H1 (cell line): ENCODE measurements around the gene TTYH2. TPM values are rescaled to one million over a fixed set of nuclear protein-coding genes. Genes with fewer than 3 reads are reported as not detected.

ENCODE experiments used
- CTCF ChIA-PET: fragments of 300-600 bp; sonication (Branson Sonifier 250); formaldehyde crosslinking; loops from one replicate; lab custom pipeline; 2021; ENCODE audit not compliant: partially characterized antibody; lab: Charles Lee
- POLR2A ChIA-PET: fragments of 300-600 bp; sonication (Branson Sonifier 250); formaldehyde crosslinking; loops from one replicate; lab custom pipeline; 2021; ENCODE audit warnings: inconsistent platforms; ENCODE audit not compliant: partially characterized antibody; lab: Charles Lee
- DNase-seq, 2 experiments: peaks; one replicate each; pipeline versions ENCODE4 v3.0.0 to v3.0.0-alpha.2; 2010 to 2022; ENCODE audit warnings: low spot score in 2 of 2, low read depth in 1 of 2, mixed read lengths in 1 of 2
- FAIRE-seq: peaks from 2 replicates; lab custom pipeline; 2011; peaks lifted over from hg19 to GRCh38; lab: Jason Lieb, UNC
- H2AFZ ChIP-seq: 2 replicates; pipeline ENCODE4 v1.8.1; 2012; ENCODE audit warnings: low read length, inconsistent platforms
- H2AK5ac ChIP-seq: 2 replicates; pipeline ENCODE4 v1.6.1; 2013; ENCODE audit warnings: low read depth, low read length
- H2BK120ac ChIP-seq: replicated peaks from 2 replicates; pipeline ENCODE3; 2013; ENCODE audit warnings: low read depth, low read length, inconsistent platforms
- H2BK12ac ChIP-seq: 2 replicates; pipeline ENCODE4 v1.6.1; 2013; ENCODE audit warnings: low read depth, low read length
- H2BK15ac ChIP-seq: 2 replicates; pipeline ENCODE4 v1.6.1; 2013; ENCODE audit warnings: low read length
- H2BK20ac ChIP-seq: 2 replicates; pipeline ENCODE4 v1.6.1; 2013; ENCODE audit warnings: low read length
- H2BK5ac ChIP-seq: 2 replicates; pipeline ENCODE4 v1.6.1; 2013; ENCODE audit warnings: low read depth, low read length
- H3K14ac ChIP-seq: 2 replicates; pipeline ENCODE4 v1.6.1; 2013; ENCODE audit warnings: inconsistent platforms; ENCODE audit not compliant: insufficient read length
- H3K18ac ChIP-seq: 2 replicates; pipeline ENCODE4 v1.6.1; 2013; ENCODE audit warnings: low read length; ENCODE audit errors: extremely low read depth
- H3K23ac ChIP-seq: 2 replicates; pipeline ENCODE4 v1.6.1; 2013; ENCODE audit warnings: inconsistent platforms; ENCODE audit not compliant: insufficient read length
- H3K23me2 ChIP-seq: 2 replicates; pipeline ENCODE4 v1.6.1; 2013; ENCODE audit warnings: low read depth, low read length
- H3K27ac ChIP-seq: 2 replicates; pipeline ENCODE4 v1.6.1; 2011; ENCODE audit warnings: low read depth, low read length, inconsistent platforms
- H3K27me3 ChIP-seq, 4 experiments: replicated peaks in 1 of 4; 1 replicate in 1 of 4; 2 replicates in 3 of 4; pipeline versions ENCODE4 v1.6.1 to v1.8.1; 2011 to 2013; ENCODE audit warnings: low read length in 3 of 4, mild to moderate bottlenecking in 3 of 4, inconsistent platforms in 2 of 4, mixed read lengths in 2 of 4, moderate library complexity in 1 of 4; ENCODE audit not compliant: control insufficient read depth in 3 of 4, insufficient read depth in 3 of 4; ENCODE audit errors: extremely low read depth in 1 of 4
- H3K36me3 ChIP-seq, 4 experiments: 2 replicates each; pipeline versions ENCODE4 v1.6.1 to v1.8.1; 2011 to 2013; ENCODE audit warnings: mild to moderate bottlenecking in 4 of 4, low read length in 3 of 4, moderate library complexity in 2 of 4, control low read depth in 1 of 4, inconsistent platforms in 1 of 4; ENCODE audit not compliant: insufficient read depth in 4 of 4, control insufficient read depth in 2 of 4
- H3K4ac ChIP-seq: replicated peaks from 2 replicates; pipeline ENCODE3; 2013; ENCODE audit warnings: low read length, low read depth, mixed read lengths, inconsistent platforms; ENCODE audit not compliant: insufficient read length
- H3K4me1 ChIP-seq, 4 experiments: replicated peaks in 1 of 4; 1 replicate in 1 of 4; 2 replicates in 3 of 4; pipeline versions ENCODE4 v1.6.1 to v1.8.1; 2011 to 2013; ENCODE audit warnings: low read length in 3 of 4, inconsistent platforms in 2 of 4, mixed read lengths in 1 of 4; ENCODE audit not compliant: insufficient read depth in 4 of 4, control insufficient read depth in 3 of 4
- H3K4me2 ChIP-seq, 2 experiments: 2 replicates each; pipeline versions ENCODE4 v1.6.1 to v1.8.1; 2011 to 2013; ENCODE audit warnings: low read depth in 2 of 2, low read length in 2 of 2, control low read depth in 1 of 2, inconsistent platforms in 1 of 2, mild to moderate bottlenecking in 1 of 2; ENCODE audit not compliant: insufficient read depth in 1 of 2
- H3K4me3 ChIP-seq, 4 experiments: fragments of 200-600, 300-600 bp in 1 of 4; sonication (generic), shearing (Covaris generic), sonication (Bioruptor Twin) in 1 of 4; 2 replicates each; pipeline versions ENCODE4 v1.5.1 to v1.8.1; 2011 to 2016; ENCODE audit warnings: low read length in 4 of 4, low read depth in 3 of 4, control low read depth in 2 of 4, inconsistent platforms in 2 of 4, mild to moderate bottlenecking in 2 of 4, mixed read lengths in 1 of 4, moderate library complexity in 1 of 4; ENCODE audit not compliant: insufficient read depth in 2 of 4; ENCODE audit errors: extremely low read depth in 1 of 4
- H3K56ac ChIP-seq: replicated peaks from 2 replicates; pipeline ENCODE3; 2013; ENCODE audit warnings: low read depth, mild to moderate bottlenecking, mixed read lengths, low read length, inconsistent platforms; ENCODE audit not compliant: insufficient read length
- H3K79me1 ChIP-seq: 2 replicates; pipeline ENCODE4 v1.6.1; 2013; ENCODE audit warnings: low read depth, low read length, control low read depth
- H3K79me2 ChIP-seq, 2 experiments: 2 replicates each; pipeline versions ENCODE4 v1.6.1 to v1.8.1; 2012 to 2013; ENCODE audit warnings: low read length in 2 of 2, mild to moderate bottlenecking in 2 of 2, inconsistent platforms in 1 of 2; ENCODE audit not compliant: insufficient read depth in 2 of 2, control insufficient read depth in 1 of 2
- H3K9ac ChIP-seq, 4 experiments: replicated peaks in 1 of 4; 1 replicate in 1 of 4; 2 replicates in 3 of 4; pipeline versions ENCODE4 v1.6.1 to v1.8.1; 2011 to 2013; ENCODE audit warnings: low read depth in 3 of 4, low read length in 3 of 4, control low read depth in 2 of 4, mild to moderate bottlenecking in 2 of 4, moderate library complexity in 2 of 4, inconsistent platforms in 1 of 4; ENCODE audit errors: extremely low read depth in 1 of 4
- H3K9me3 ChIP-seq, 2 experiments: 2 replicates each; pipeline versions ENCODE4 v1.6.1 to v1.8.1; 2012 to 2013; ENCODE audit warnings: mild to moderate bottlenecking in 2 of 2, moderate library complexity in 2 of 2, control low read depth in 1 of 2, inconsistent platforms in 1 of 2, low read depth in 1 of 2, low read length in 1 of 2, mixed read lengths in 1 of 2; ENCODE audit not compliant: insufficient read depth in 2 of 2
- H4K20me1 ChIP-seq, 2 experiments: replicated peaks in 1 of 2; 2 replicates each; pipeline versions ENCODE3 to v1.8.1; 2011 to 2013; ENCODE audit warnings: inconsistent platforms in 2 of 2, low read length in 2 of 2, mild to moderate bottlenecking in 1 of 2; ENCODE audit not compliant: insufficient read depth in 2 of 2, control insufficient read depth in 1 of 2
- H4K5ac ChIP-seq: 2 replicates; pipeline ENCODE4 v1.6.1; 2013; ENCODE audit warnings: low read length, low read depth, mixed read lengths, inconsistent platforms; ENCODE audit not compliant: insufficient read length
- H4K8ac ChIP-seq: 2 replicates; pipeline ENCODE4 v1.8.0; 2013; ENCODE audit warnings: mild to moderate bottlenecking, moderate library complexity, low read length, inconsistent platforms; ENCODE audit not compliant: insufficient read depth; ENCODE audit errors: extremely low read depth
- H4K91ac ChIP-seq: replicated peaks from 2 replicates; pipeline ENCODE3; 2013; ENCODE audit warnings: low read length, mixed read lengths, inconsistent platforms; ENCODE audit not compliant: insufficient read length
- ASH2L ChIP-seq: fragments of 200-600, 300-600 bp; sonication (generic); IDR thresholded peaks from one replicate; pipeline ENCODE4 v1.7.1; 2017; ENCODE audit warnings: low read length
- BACH1 ChIP-seq: IDR thresholded peaks from 2 replicates; pipeline ENCODE4 v1.6.1; 2012; ENCODE audit warnings: low read length, improper control_type of control experiment
- BCL11A ChIP-seq, 2 experiments: IDR thresholded peaks; one replicate each; pipeline ENCODE4 v1.6.1; 2011; ENCODE audit warnings: low read depth in 2 of 2, low read length in 2 of 2, mild to moderate bottlenecking in 2 of 2
- GTF2F1 ChIP-seq: IDR thresholded peaks from 2 replicates; pipeline ENCODE4 v1.6.1; 2012; ENCODE audit warnings: low read depth, low read length, improper control_type of control experiment, borderline replicate concordance
- HDAC6 ChIP-seq: IDR thresholded peaks from one replicate; pipeline ENCODE4 v1.7.1; 2012; ENCODE audit warnings: low read depth, mild to moderate bottlenecking, inconsistent platforms, low read length, moderate library complexity
- JUN ChIP-seq: IDR thresholded peaks from 2 replicates; pipeline ENCODE4 v1.6.1; 2011; ENCODE audit warnings: low read depth, mild to moderate bottlenecking, improper control_type of control experiment, low read length
- JUND ChIP-seq: IDR thresholded peaks from 2 replicates; pipeline ENCODE4 v1.6.1; 2011; ENCODE audit warnings: mild to moderate bottlenecking, improper control_type of control experiment, low read length
- KDM1A ChIP-seq: fragments of 200-600, 300-600 bp; sonication (generic); IDR thresholded peaks from 2 replicates; pipeline ENCODE4 v1.7.1; 2016; ENCODE audit warnings: mild to moderate bottlenecking, low read length, borderline replicate concordance
- KDM5A ChIP-seq: fragments of 200-600 bp; IDR thresholded peaks from 2 replicates; pipeline ENCODE4 v1.7.1; 2012; ENCODE audit warnings: mild to moderate bottlenecking, low read length, inconsistent platforms, mixed read lengths
- MAFK ChIP-seq: IDR thresholded peaks from 2 replicates; pipeline ENCODE4 v1.6.1; 2012; ENCODE audit warnings: low read depth, mild to moderate bottlenecking, improper control_type of control experiment, low read length
- POLR2AphosphoS5 ChIP-seq: IDR thresholded peaks from 2 replicates; pipeline ENCODE4 v1.6.1; 2011; ENCODE audit warnings: low read depth, low read length
- SRF ChIP-seq: IDR thresholded peaks from 2 replicates; pipeline ENCODE4 v1.6.1; 2011; ENCODE audit warnings: mild to moderate bottlenecking, low read depth, low read length, moderate library complexity
- TBP ChIP-seq: IDR thresholded peaks from 2 replicates; pipeline ENCODE4 v1.6.1; 2011; ENCODE audit warnings: low read depth, low read length, improper control_type of control experiment
- WGBS, 2 experiments: shearing (Covaris generic) in 1 of 2; methylation state at CpG; one replicate each; pipeline versions ENCODE4 v1.1.6 to v1.1.7; 2013 to 2015; ENCODE audit warnings: low lambda C conversion rate in 2 of 2, mixed read lengths in 2 of 2, inconsistent platforms in 1 of 2, low coverage in 1 of 2, missing lambda C conversion rate in 1 of 2; ENCODE audit not compliant: insufficient replicate concordance in 2 of 2, insufficient coverage in 1 of 2, insufficient read length in 1 of 2; ENCODE audit errors: extremely low coverage in 1 of 2, missing lambda C conversion rate in 1 of 2; 5-methylcytosine and 5-hydroxymethylcytosine counted together
- polyA plus RNA-seq, 7 experiments: library from polyadenylated mRNA; depleted of rRNA in 3 of 7; stranded (reverse) in 5 of 7; unstranded in 2 of 7; fragments of >200 nt in 5 of 7; fragments of 200-250 nt in 2 of 7; gene quantifications; 1 replicate in 5 of 7; 2 replicates in 1 of 7; 4 replicates in 1 of 7; pipeline versions ENCODE4 v1.2.1 to v1.2.3, GENCODE V29; 2011 to 2013; ENCODE audit warnings: missing spikeins in 2 of 7, mixed read lengths in 2 of 7
- total RNA-seq: library from RNA; stranded (reverse); fragmentation: NEBNext Ultra II Directional; extraction: Animal tissue kit (Norgen Biotek cat#: 25700); gene quantifications from 2 replicates; pipeline ENCODE4 v1.2.1, GENCODE V29; 2021
- TF ChIP-seq, protein P1 (sequence below): IDR thresholded peaks from 2 replicates; pipeline ENCODE4 v1.6.1; 2012; ENCODE audit warnings: low read length, inconsistent platforms

Gene TTYH2
- total and polyA plus RNA-seq, 2 of the 8 experiments (the other 6 are each of a cell fraction or from before 2014, with no cell fraction given), result 3.2 to 9.2 TPM

- no peak overlapping the region for H2BK12ac ChIP-seq
- POLR2A ChIA-PET, result interaction anchor here (1.2 to 4.0 kb wide), 2 partner anchors 15 to 20 kb away, joined by 4 to 19 read pairs; partner anchors contain the start of gene RPL38
- TF ChIP-seq POLR2AphosphoS5, result no peak
- no peak for TF ChIP-seq JUN
- TF ChIP-seq GTF2F1, result no peak
- TF ChIP-seq, protein P1, sequence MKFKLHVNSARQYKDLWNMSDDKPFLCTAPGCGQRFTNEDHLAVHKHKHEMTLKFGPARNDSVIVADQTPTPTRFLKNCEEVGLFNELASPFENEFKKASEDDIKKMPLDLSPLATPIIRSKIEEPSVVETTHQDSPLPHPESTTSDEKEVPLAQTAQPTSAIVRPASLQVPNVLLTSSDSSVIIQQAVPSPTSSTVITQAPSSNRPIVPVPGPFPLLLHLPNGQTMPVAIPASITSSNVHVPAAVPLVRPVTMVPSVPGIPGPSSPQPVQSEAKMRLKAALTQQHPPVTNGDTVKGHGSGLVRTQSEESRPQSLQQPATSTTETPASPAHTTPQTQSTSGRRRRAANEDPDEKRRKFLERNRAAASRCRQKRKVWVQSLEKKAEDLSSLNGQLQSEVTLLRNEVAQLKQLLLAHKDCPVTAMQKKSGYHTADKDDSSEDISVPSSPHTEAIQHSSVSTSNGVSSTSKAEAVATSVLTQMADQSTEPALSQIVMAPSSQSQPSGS, result no peak
- no peak for TF ChIP-seq MAFK
- no peak for TF ChIP-seq TBP
- TF ChIP-seq KDM1A, result no peak
- no peak for TF ChIP-seq BACH1
- TF ChIP-seq KDM5A, result no peak
- no peak for TF ChIP-seq HDAC6
- no peak for TF ChIP-seq ASH2L
- no peak for TF ChIP-seq SRF
- no peak for TF ChIP-seq JUND
- no peak for TF ChIP-seq BCL11A (IDR thresholded peaks at IDR 0.05; ENCODE audit: low read depth in 2 of 2, low read length in 2 of 2)
Observed at GRCh38 chr17:74223901-74224300, 10.5 kb downstream of the TTYH2 start.

More at GRCh38 chr17:74223901-74224300, 10.5 kb downstream of the TTYH2 start:
- no peak overlapping the region for H2BK15ac ChIP-seq
- no peaks in the 10 kb centered on the region for H3K23me2 ChIP-seq
- H2BK120ac ChIP-seq, result no peak overlapping the region
- FAIRE-seq (no peak), DNase-seq (no peak)
- H2BK5ac ChIP-seq, result no peak overlapping the region
- no peaks in the 10 kb centered on the region; a peak in 1 of 7 replicates for H3K4me1 ChIP-seq
- H4K20me1 ChIP-seq, result peaks cover 0 to 1% of the 10 kb centered on the region in 2 experiments
- H3K27me3 ChIP-seq, result no peaks in the 10 kb centered on the region
- CTCF ChIA-PET, result interaction anchor here (0.7 to 2.9 kb wide), 4 partner anchors 9 to 72 kb away, joined by 3 to 12 read pairs (median 4); no protein-coding TSS in a partner anchor
- no peak overlapping the region for H3K27ac ChIP-seq
- no peak overlapping the region for H4K5ac ChIP-seq
- H3K23ac ChIP-seq, result no peak overlapping the region
- H3K9ac ChIP-seq, result no peak overlapping the region
- no peak overlapping the region for H3K4me2 ChIP-seq
- no peak overlapping the region for H3K4me3 ChIP-seq
- no peak overlapping the region for H4K91ac ChIP-seq
- 92% methylated on average over 14 of the region's 14 CpGs; no CpG with 5 or more reads in 1 of the 2 experiments for WGBS, 2 experiments
- H2AFZ ChIP-seq, result no peak overlapping the region
- no peak overlapping the region for H4K8ac ChIP-seq
- H3K14ac ChIP-seq, result no peak overlapping the region
- no peaks in the 10 kb centered on the region for H3K79me1 ChIP-seq
- H3K18ac ChIP-seq, result no peak overlapping the region
- no peak overlapping the region for H2BK20ac ChIP-seq
- no peaks in the 10 kb centered on the region for H3K79me2 ChIP-seq
- H3K4ac ChIP-seq, result no peak overlapping the region
- no peaks in the 10 kb centered on the region for H3K9me3 ChIP-seq
- H3K36me3 ChIP-seq, result no peaks in the 10 kb centered on the region
- no peak overlapping the region for H2AK5ac ChIP-seq
- no peak overlapping the region for H3K56ac ChIP-seq
